DMS153 treated with DMSO at 0.1 percent for 48 hours (cell line): ENCODE measurements around the gene KCTD18.

Experiments
- DNase-seq: peaks from one replicate; lab custom pipeline; 2025; ENCODE audit not compliant: unreplicated experiment; lab: John Stamatoyannopoulos, UW

Gene KCTD18

GRCh38 chr2:200455958-200456421, 53.9 kb downstream of the KCTD18 start:
- DNase-seq: no peak

GRCh38 chr2:200454927-200455801, 54.7 kb downstream of the KCTD18 start:
- DNase-seq: no peak

GRCh38 chr2:200453853-200454534, 55.9 kb downstream of the KCTD18 start:
- no peak for DNase-seq

GRCh38 chr2:200453142-200453852, 56.6 kb downstream of the KCTD18 start:
- no peak for DNase-seq

- DNase-seq: no peak
Measured at GRCh38 chr2:200452377-200452776, 57.5 kb downstream of the KCTD18 start.

- DNase-seq: no peak
Measured at GRCh38 chr2:200451511-200451910, 58.4 kb downstream of the KCTD18 start.

GRCh38 chr2:200450288-200450687, 59.6 kb downstream of the KCTD18 start:
- DNase-seq: no peak

GRCh38 chr2:200449149-200449548, 60.7 kb downstream of the KCTD18 start:
- no peak for DNase-seq

- no peak for DNase-seq
Measured at GRCh38 chr2:200448455-200448854, 61.4 kb downstream of the KCTD18 start.

- DNase-seq: no peak
Measured at GRCh38 chr2:200447139-200447855, 62.6 kb downstream of the KCTD18 start.

- no peak for DNase-seq
Measured at GRCh38 chr2:200446612-200447011, 63.3 kb downstream of the KCTD18 start.

GRCh38 chr2:200445284-200445683, 64.6 kb downstream of the KCTD18 start:
- no peak for DNase-seq

GRCh38 chr2:200444530-200444929, 65.3 kb downstream of the KCTD18 start:
- no peak for DNase-seq

GRCh38 chr2:200443916-200444315, 66.0 kb downstream of the KCTD18 start:
- DNase-seq: no peak

GRCh38 chr2:200443376-200443775, 66.5 kb downstream of the KCTD18 start:
- DNase-seq: no peak

- no peak for DNase-seq
Measured at GRCh38 chr2:200442471-200442870, 67.4 kb downstream of the KCTD18 start.

- DNase-seq: no peak
Measured at GRCh38 chr2:200439981-200440380, 69.9 kb downstream of the KCTD18 start.
